ENCODE measurements around the gene UTP4. TPM values are rescaled to one million over a fixed set of nuclear protein-coding genes. Genes with fewer than 3 reads are reported as not detected.

Gene UTP4
- total and polyA plus RNA-seq, 4 experiments from 2014 or later, result 36.9 to 96.5 (median 50.9) TPM

GRCh38 chr16:69171325-69172084 is 39.1 kb downstream of the UTP4 start:
- POLR2A ChIA-PET (ENCODE audit: partially characterized antibody), result no interaction called here
- intact Hi-C loops (cut with micrococcal nuclease), result no loop called here

DNA sequence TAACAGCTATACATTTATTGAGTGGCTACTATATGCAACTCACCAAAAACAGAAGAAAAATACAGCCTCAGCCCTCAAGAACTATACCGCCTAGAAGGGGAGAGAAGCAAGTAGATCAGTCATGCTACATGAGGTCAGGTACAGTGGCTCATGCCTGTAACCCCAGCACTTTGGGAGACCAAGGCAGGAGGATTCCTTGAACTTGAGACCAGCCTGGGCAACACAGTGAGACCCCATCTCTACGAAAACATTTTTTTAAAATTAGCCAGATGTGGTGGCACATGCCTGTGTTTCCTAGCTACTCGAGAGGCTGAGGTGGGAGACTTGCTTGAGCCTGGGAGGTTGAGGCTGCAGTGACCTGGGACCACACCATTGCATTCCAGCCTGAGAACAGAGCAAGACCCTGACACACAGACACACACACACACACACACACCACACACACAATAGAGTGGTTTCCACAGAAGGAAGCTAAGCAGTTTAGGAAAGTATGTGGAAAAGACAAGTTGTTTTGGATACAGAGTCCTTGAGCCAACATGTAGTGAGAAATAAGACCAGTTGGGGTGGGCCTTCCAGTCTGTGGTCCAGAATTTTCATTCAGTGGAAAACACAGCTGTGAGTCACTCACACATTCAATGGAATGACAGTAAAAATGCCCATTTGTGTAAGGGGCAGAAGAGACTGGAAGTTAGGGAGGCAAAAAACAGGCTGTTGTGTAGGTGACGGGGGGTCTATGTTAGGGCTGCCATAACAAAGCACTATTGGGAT is 43.8 kb downstream of the UTP4 start:
- Mint-ChIP-seq H3K4me1 (peaks cover 0 to 8% (median 6%) of the 10 kb centered on the region in 4 donors), H3K27me3 (no peaks in the 10 kb centered on the region), H3K9me3 (peaks cover 0 to 2% (median 0%) of the 10 kb centered on the region in 8 donors), H3K36me3 (peaks cover 0 to 2% of the 10 kb centered on the region in 2 donors), H3K4me3 (no peak overlapping the region), H3K27ac (peak overlapping the region in 3 of 7 donors; percentile 12 to 72 (median 48))
- Histone ChIP-seq H3K27me3 (ENCODE audit: insufficient read depth, low read length) (no peaks in the 10 kb centered on the region), H3K27ac (ENCODE audit: low read depth, low read length) (no peak overlapping the region), H3K4me3 (ENCODE audit: low read length in 2 of 2) (no peak overlapping the region), H3K36me3 (ENCODE audit: insufficient read depth, low read length) (no peaks in the 10 kb centered on the region), H3K9me3 (ENCODE audit: control insufficient read depth in 1 of 2, low read length in 2 of 2) (no peaks in the 10 kb centered on the region), H3K4me1 (ENCODE audit: insufficient read depth, low read length) (no peaks in the 10 kb centered on the region)
- POLR2A ChIA-PET (ENCODE audit: partially characterized antibody), result interaction anchor here (0.6 to 1.1 kb wide), 2 partner anchors 10 to 1625 kb away, joined by 3 read pairs; partner anchors contain the start of gene SNTB2
- intact Hi-C loops (cut with micrococcal nuclease), result no loop called here
- no peak for DNase-seq
- CTCF ChIA-PET (ENCODE audit: partially characterized antibody), result interaction anchor here (0.7 to 1.5 kb wide), 4 partner anchors 10 to 35 kb away, joined by 3 to 4 read pairs (median 3); partner anchors contain the start of gene SNTB2

More at GRCh38 chr16:69171325-69172084, 39.1 kb downstream of the UTP4 start:
- Mint-ChIP-seq H3K4me1 (peaks cover 13 to 17% (median 16%) of the 10 kb centered on the region in 4 donors), H3K4me3 (no peak overlapping the region), H3K27me3 (no peaks in the 10 kb centered on the region), H3K36me3 (peaks cover 19 to 26% of the 10 kb centered on the region in 2 donors), H3K9me3 (peaks cover 0 to 2% (median 0%) of the 10 kb centered on the region in 8 donors), H3K27ac (no peak overlapping the region)
- peaks cover 14% of the 10 kb centered on the region for H3K4me1 ChIP-seq (ENCODE audit: insufficient read depth, low read length)
- no peaks in the 10 kb centered on the region for H3K27me3 ChIP-seq (ENCODE audit: insufficient read depth, low read length)
- H3K4me3 ChIP-seq (ENCODE audit: low read length in 2 of 2), result no peak overlapping the region
- CTCF ChIA-PET (ENCODE audit: partially characterized antibody), result interaction anchor here (1.3 kb wide), 1 partner anchor 11 kb away, joined by 3 read pairs; no protein-coding TSS in a partner anchor
- no peaks in the 10 kb centered on the region for H3K9me3 ChIP-seq (ENCODE audit: control insufficient read depth in 1 of 2, low read length in 2 of 2)
- H3K27ac ChIP-seq (ENCODE audit: low read depth, low read length), result no peak overlapping the region
- DNase-seq, result no peak
- peaks cover 16% of the 10 kb centered on the region for H3K36me3 ChIP-seq (ENCODE audit: insufficient read depth, low read length)

GRCh38 chr16:69179328-69180010 is 47.0 kb downstream of the UTP4 start:
- H3K9me3 ChIP-seq (ENCODE audit: control insufficient read depth in 1 of 2, low read length in 2 of 2), result no peaks in the 10 kb centered on the region
- no peak overlapping the region for H3K27ac ChIP-seq (ENCODE audit: low read depth, low read length)
- no peak for DNase-seq
- ChIA-PET POLR2A (ENCODE audit: partially characterized antibody) (interaction anchor here (1.3 to 1.9 kb wide), 2 partner anchors 9 to 11 kb away, joined by 3 to 4 read pairs; no protein-coding TSS in a partner anchor), CTCF (ENCODE audit: partially characterized antibody) (interaction anchor here (1.1 kb wide), 1 partner anchor 108 kb away, joined by 3 read pairs; no protein-coding TSS in a partner anchor)
- H3K36me3 ChIP-seq (ENCODE audit: insufficient read depth, low read length), result no peaks in the 10 kb centered on the region
- no peaks in the 10 kb centered on the region for H3K4me1 ChIP-seq (ENCODE audit: insufficient read depth, low read length)
- no peaks in the 10 kb centered on the region for H3K27me3 Mint-ChIP-seq
- no peaks in the 10 kb centered on the region for H3K9me3 Mint-ChIP-seq
- no peak overlapping the region for H3K4me3 Mint-ChIP-seq
- peaks cover 0 to 12% (median 3%) of the 10 kb centered on the region in 4 donors for H3K4me1 Mint-ChIP-seq
- intact Hi-C loops (cut with micrococcal nuclease), result no loop called here
- no peaks in the 10 kb centered on the region for H3K36me3 Mint-ChIP-seq
- no peak overlapping the region for H3K4me3 ChIP-seq (ENCODE audit: low read length in 2 of 2)
- H3K27ac Mint-ChIP-seq, result peak overlapping the region in 2 of 7 donors; percentile 66 to 72
- H3K27me3 ChIP-seq (ENCODE audit: insufficient read depth, low read length), result no peaks in the 10 kb centered on the region

- no peaks in the 10 kb centered on the region for H3K27me3 ChIP-seq (ENCODE audit: insufficient read depth, low read length)
- Mint-ChIP-seq H3K4me3 (no peak overlapping the region), H3K36me3 (no peaks in the 10 kb centered on the region), H3K27me3 (no peaks in the 10 kb centered on the region), H3K4me1 (peaks cover 5 to 17% (median 6%) of the 10 kb centered on the region in 4 donors), H3K27ac (no peak overlapping the region), H3K9me3 (no peaks in the 10 kb centered on the region)
- intact Hi-C loops (cut with micrococcal nuclease), result no loop called here
- H3K4me3 ChIP-seq (ENCODE audit: low read length in 2 of 2), result no peak overlapping the region
- no peaks in the 10 kb centered on the region for H3K36me3 ChIP-seq (ENCODE audit: insufficient read depth, low read length)
- H3K27ac ChIP-seq (ENCODE audit: low read depth, low read length), result no peak overlapping the region
- ChIA-PET CTCF (ENCODE audit: partially characterized antibody) (interaction anchor here (1.1 kb wide), 1 partner anchor 107 kb away, joined by 3 read pairs; no protein-coding TSS in a partner anchor), POLR2A (ENCODE audit: partially characterized antibody) (interaction anchor here (1.9 kb wide), 1 partner anchor 8 kb away, joined by 4 read pairs; no protein-coding TSS in a partner anchor)
- no peak for DNase-seq
- H3K4me1 ChIP-seq (ENCODE audit: insufficient read depth, low read length), result peaks cover 5% of the 10 kb centered on the region
- no peaks in the 10 kb centered on the region for H3K9me3 ChIP-seq (ENCODE audit: control insufficient read depth in 1 of 2, low read length in 2 of 2)
These were observed 47.5 kb downstream of the UTP4 start for GRCh38 chr16:69180011-69180338.

DNA sequence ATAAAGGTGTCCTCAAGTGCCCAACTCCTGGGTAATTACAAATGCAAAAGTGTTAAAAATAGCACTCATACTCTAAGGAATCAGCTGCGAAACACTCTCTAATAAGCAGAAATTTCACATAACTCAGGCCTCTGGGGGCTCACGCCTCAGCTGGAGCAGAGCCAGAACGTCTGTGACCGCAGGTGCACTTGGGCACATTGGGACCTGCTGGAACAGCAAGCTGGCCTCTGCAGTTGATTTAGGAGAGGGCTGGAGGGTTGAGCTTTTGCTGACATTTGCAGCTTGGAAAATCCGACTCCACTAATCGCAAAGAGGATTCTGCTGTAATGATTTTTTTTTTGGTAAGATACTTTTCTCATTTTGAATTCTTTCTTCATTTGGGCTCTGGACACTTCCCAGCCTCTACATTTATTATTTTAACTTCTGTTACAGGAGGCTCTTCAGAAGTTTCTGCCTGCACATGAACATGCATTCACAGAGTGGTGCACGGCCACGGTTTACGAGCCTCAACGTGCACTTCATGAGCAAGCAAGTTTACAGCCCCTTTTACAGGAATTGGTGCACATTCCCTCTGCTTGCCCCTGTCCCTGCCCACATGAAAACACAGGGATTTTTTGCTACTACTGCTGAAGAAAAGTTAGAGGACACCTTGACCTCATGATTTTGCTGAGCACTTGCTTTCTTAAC is 50.4 kb downstream of the UTP4 start:
- CTCF ChIA-PET (ENCODE audit: partially characterized antibody), result interaction anchor here (0.8 kb wide), 2 partner anchors 12 to 17 kb away, joined by 3 read pairs; no protein-coding TSS in a partner anchor
- H3K36me3 Mint-ChIP-seq, result peaks cover 0 to 8% of the 10 kb centered on the region in 2 donors

GRCh38 chr16:69186642-69187445 is 54.4 kb downstream of the UTP4 start, which contains the start of gene SNTB2:
TSS of gene SNTB2 (plus strand) at chr16:69187164. CDS start at chr16:69187167, 3 bp downstream.
- peak; percentile 79 to 89 (median 82) for DNase-seq
- POLR2A ChIA-PET (ENCODE audit: partially characterized antibody), result interaction anchor here (0.5 to 3.3 kb wide), 20 partner anchors 10 to 1160 kb away, joined by 3 to 28 read pairs (median 4); partner anchors contain the start of genes CHTF8, CYB5B, DDX19A and PDF
- Mint-ChIP-seq H3K27me3 (peaks cover 0 to 2% of the 10 kb centered on the region in 2 donors), H3K4me3 (peak within 1 kb of the TSS; percentile 96 to 100 (median 99)), H3K27ac (peak within 1 kb of the TSS; percentile 93 to 100 (median 98)), H3K36me3 (peaks cover 5 to 11% of the 10 kb centered on the region in 2 donors), H3K4me1 (peaks cover 29 to 61% (median 45%) of the 10 kb centered on the region in 4 donors), H3K9me3 (no peaks in the 10 kb centered on the region)
- Histone ChIP-seq H3K9me3 (ENCODE audit: control insufficient read depth in 1 of 2, low read length in 2 of 2) (no peaks in the 10 kb centered on the region), H3K27ac (ENCODE audit: low read depth, low read length) (peak within 1 kb of the TSS; percentile 51), H3K27me3 (ENCODE audit: insufficient read depth, low read length) (no peaks in the 10 kb centered on the region), H3K36me3 (ENCODE audit: insufficient read depth, low read length) (no peaks in the 10 kb centered on the region), H3K4me3 (ENCODE audit: low read length in 2 of 2) (peak within 1 kb of the TSS; percentile 73 to 77), H3K4me1 (ENCODE audit: insufficient read depth, low read length) (peaks cover 54% of the 10 kb centered on the region)
- intact Hi-C loops (cut with micrococcal nuclease), result loop anchor here (1.0 to 5.0 kb wide), 4 partner anchors 35 to 660 kb away; partner anchors contain the start of genes CHTF8, UTP4 and VPS4A
- CTCF ChIA-PET (ENCODE audit: partially characterized antibody), result interaction anchor here (0.6 to 2.9 kb wide), 13 partner anchors 11 to 125 kb away, joined by 3 to 10 read pairs (median 3); no protein-coding TSS in a partner anchor

More for the DNA sequence above, 50.4 kb downstream of the UTP4 start:
- Histone ChIP-seq H3K27me3 (ENCODE audit: insufficient read depth, low read length) (no peaks in the 10 kb centered on the region), H3K4me1 (ENCODE audit: insufficient read depth, low read length) (peaks cover 21% of the 10 kb centered on the region), H3K27ac (ENCODE audit: low read depth, low read length) (no peak overlapping the region), H3K9me3 (ENCODE audit: control insufficient read depth in 1 of 2, low read length in 2 of 2) (no peaks in the 10 kb centered on the region), H3K4me3 (ENCODE audit: low read length in 2 of 2) (no peak overlapping the region), H3K36me3 (ENCODE audit: insufficient read depth, low read length) (no peaks in the 10 kb centered on the region)
- no peak for DNase-seq
- Mint-ChIP-seq H3K27ac (peak overlapping the region in 1 of 7 donors; percentile 83), H3K4me3 (no peak overlapping the region), H3K4me1 (peaks cover 8 to 35% (median 17%) of the 10 kb centered on the region in 4 donors), H3K27me3 (peaks cover 0 to 2% of the 10 kb centered on the region in 2 donors), H3K9me3 (no peaks in the 10 kb centered on the region)
- intact Hi-C loops (cut with micrococcal nuclease), result no loop called here
- POLR2A ChIA-PET (ENCODE audit: partially characterized antibody), result no interaction called here
